ENCODE results near the gene PRSS23. TPM values are rescaled to one million over a fixed set of nuclear protein-coding genes. Genes with fewer than 3 reads are reported as not detected.
"Not testable (repeated sequence)": the region's sequence is repeated elsewhere in the genome, so short reads cannot be mapped to it uniquely, and the experiment has no call there.

Gene PRSS23
- total RNA-seq, 2 experiments from 2014 or later = 0.17 to 0.28 TPM

DNA sequence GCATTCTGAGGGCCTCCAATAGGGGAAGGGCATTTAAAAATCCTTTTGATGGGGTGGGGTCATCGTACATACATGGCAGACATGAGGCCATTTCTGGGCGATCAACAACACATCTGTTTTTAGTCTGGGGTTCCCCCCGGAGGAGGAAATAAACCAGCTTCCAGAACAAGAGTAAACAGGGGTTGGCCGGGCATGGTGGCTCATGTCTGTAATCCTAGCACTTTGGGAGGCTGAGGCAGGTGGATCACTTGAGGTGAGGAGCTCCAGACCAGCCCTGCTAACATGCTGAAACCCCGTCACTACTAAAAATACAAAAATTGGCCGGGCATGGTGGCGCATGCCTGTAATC, 12.0 kb downstream of the PRSS23 start:
- POLR2A ChIA-PET = no interaction called here
- H3K27me3 Mint-ChIP-seq = peaks cover 40% of the 10 kb centered on the region
- no peaks in the 10 kb centered on the region for H3K4me1 Mint-ChIP-seq
- H3K36me3 Mint-ChIP-seq = no peaks in the 10 kb centered on the region
- H3K9me3 Mint-ChIP-seq = no peaks in the 10 kb centered on the region
- ATAC-seq (ENCODE audit: low read depth) (no peak), DNase-seq (no peak)
- no peak overlapping the region for H3K27ac Mint-ChIP-seq
- no peak overlapping the region for H3K4me3 Mint-ChIP-seq

DNA sequence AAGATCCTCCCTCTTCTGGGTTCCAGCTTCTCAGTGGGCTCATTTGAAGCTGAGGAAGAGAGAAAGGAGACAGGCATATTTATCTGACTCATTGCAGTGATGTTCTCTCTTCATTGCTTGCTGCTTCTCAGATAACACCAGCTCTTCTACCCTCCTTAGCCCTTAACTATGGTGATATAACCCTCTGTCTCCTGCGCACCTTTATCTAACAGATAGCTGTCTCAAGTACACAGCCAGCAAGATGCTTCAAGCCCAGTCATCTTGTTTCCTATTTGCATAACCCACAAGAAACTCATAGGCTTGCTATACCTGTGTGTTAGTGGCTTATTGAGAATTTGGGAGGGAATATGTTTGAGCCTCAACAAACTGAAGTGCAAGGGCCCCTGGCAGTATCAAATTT, 12.6 kb downstream of the PRSS23 start:
- no peak for ATAC-seq (ENCODE audit: low read depth)
- POLR2A ChIA-PET = no interaction called here
- no peaks in the 10 kb centered on the region for H3K4me1 Mint-ChIP-seq
- H3K36me3 Mint-ChIP-seq = no peaks in the 10 kb centered on the region
- peaks cover 43% of the 10 kb centered on the region for H3K27me3 Mint-ChIP-seq
- no peaks in the 10 kb centered on the region for H3K9me3 Mint-ChIP-seq
- no peak overlapping the region for H3K4me3 Mint-ChIP-seq
- DNase-seq = no peak
- H3K27ac Mint-ChIP-seq = no peak overlapping the region

DNA sequence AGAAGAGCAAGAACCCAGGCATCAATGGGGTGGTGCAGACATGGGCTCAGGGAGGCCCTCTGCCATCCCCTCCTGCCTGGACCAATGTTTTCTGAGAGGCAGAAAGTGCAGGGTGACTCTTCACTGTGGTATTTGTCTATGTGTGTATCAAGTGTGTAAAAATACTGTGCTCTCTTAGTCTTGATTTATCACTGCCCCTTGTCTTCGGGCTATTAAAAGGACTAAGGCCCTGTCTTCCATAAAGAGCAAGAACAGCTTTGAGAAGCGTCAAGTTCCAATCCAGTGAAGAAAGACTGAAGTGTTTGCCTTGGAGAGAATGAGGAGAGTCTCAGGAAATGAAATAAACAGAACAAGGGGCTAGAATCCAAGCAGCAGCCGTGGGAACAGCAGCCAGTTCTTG, 14.4 kb downstream of the PRSS23 start:
- H3K9me3 Mint-ChIP-seq = no peaks in the 10 kb centered on the region
- H3K27ac Mint-ChIP-seq = no peak overlapping the region
- ATAC-seq (ENCODE audit: low read depth) = no peak
- H3K4me1 Mint-ChIP-seq = peaks cover 5% of the 10 kb centered on the region
- no peaks in the 10 kb centered on the region for H3K36me3 Mint-ChIP-seq
- no peak overlapping the region for H3K4me3 Mint-ChIP-seq
- no peak for DNase-seq
- peaks cover 42% of the 10 kb centered on the region for H3K27me3 Mint-ChIP-seq
- POLR2A ChIA-PET = no interaction called here

DNA sequence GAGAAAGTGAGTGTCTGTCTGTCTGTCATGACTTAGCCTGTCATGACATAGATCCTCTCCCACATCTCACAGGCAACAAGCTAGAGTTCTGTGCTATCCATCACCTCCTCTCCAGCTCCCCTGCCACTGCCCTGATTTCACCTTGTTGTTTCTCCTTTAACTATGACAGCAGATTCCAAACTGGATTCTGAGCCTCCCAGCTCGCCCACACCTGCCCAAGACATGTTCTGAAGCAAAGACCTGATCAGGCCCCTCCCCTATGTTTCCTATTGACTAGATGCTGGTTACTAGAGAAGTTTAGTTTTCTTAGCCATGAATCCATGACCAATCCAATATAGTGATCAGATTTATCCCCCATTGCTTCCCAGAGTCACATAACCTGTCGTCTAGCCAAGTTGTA, 15.4 kb downstream of the PRSS23 start:
- no peak for ATAC-seq (ENCODE audit: low read depth)
- Mint-ChIP-seq H3K9me3 (no peaks in the 10 kb centered on the region), H3K27me3 (peaks cover 42% of the 10 kb centered on the region), H3K27ac (no peak overlapping the region), H3K36me3 (no peaks in the 10 kb centered on the region), H3K4me3 (no peak overlapping the region), H3K4me1 (peaks cover 5% of the 10 kb centered on the region)
- POLR2A ChIA-PET = no interaction called here
- no peak for DNase-seq

DNA sequence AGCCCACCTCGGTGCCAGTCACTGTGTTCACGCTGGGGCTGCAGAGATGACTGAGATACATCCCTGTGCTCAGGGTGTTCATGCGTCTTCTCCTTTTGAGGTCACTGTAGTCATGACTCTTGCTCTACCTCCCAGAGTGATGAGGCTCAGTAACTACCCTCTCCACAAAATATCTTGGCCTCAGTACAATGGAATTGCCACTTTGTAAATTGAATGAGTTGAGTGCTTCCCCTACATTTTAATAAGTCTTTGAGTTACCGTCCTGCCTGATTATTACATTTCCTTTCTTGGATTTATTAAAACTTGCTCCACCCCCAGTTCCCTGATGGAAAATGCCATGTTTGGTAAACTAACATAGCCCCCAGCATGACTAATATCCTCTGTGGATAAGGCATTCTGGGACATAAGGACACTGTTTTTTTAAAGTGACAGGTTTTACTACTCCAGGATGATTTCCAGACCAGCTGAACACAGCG, 15.9 kb downstream of the PRSS23 start:
- Mint-ChIP-seq H3K36me3 (no peaks in the 10 kb centered on the region), H3K4me1 (peaks cover 5% of the 10 kb centered on the region), H3K4me3 (no peak overlapping the region), H3K9me3 (no peaks in the 10 kb centered on the region), H3K27me3 (peaks cover 37% of the 10 kb centered on the region), H3K27ac (no peak overlapping the region)
- ATAC-seq (ENCODE audit: low read depth) (no peak), DNase-seq (no peak)
- POLR2A ChIA-PET = no interaction called here

DNA sequence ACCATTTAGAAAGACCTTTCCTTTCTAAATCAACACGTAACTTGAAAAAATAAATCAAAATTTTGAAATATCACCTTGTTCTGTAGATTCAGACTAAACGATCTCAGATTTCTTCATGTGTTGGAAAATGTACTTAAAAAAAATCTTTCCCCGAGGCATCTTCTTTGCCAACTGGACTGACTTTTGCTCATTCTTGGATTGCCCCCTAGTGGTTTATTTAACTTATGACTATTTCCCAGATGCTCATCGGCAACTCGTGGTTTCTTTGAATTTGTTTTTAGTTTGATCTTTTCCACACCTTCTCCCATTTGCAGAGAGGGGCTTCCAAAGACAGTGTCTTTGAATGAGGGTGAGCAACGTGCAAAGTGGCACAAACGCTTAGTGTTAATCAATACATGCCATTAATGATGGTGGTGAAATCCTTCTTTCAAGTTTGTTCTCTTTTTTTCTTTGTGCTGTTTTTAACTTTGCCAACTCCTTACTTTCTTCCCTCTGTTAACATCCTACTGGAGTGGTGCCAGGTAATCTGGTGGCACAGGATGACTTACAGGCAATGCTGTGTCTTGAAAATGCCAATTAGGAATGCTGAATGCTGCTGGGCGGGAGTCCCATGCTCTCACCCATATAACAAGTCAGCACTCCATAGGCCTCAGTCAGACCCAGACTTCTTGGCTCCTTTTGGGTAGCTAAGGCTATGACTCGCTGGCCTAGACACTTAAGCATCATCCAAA, 18.3 kb downstream of the PRSS23 start:
- H3K9me3 Mint-ChIP-seq = no peaks in the 10 kb centered on the region
- DNase-seq (no peak), ATAC-seq (ENCODE audit: low read depth) (no peak)
- H3K27ac Mint-ChIP-seq = no peak overlapping the region
- H3K36me3 Mint-ChIP-seq = no peaks in the 10 kb centered on the region
- H3K27me3 Mint-ChIP-seq = peaks cover 26% of the 10 kb centered on the region
- POLR2A ChIA-PET = no interaction called here
- H3K4me3 Mint-ChIP-seq = no peak overlapping the region
- peaks cover 5% of the 10 kb centered on the region for H3K4me1 Mint-ChIP-seq

DNA sequence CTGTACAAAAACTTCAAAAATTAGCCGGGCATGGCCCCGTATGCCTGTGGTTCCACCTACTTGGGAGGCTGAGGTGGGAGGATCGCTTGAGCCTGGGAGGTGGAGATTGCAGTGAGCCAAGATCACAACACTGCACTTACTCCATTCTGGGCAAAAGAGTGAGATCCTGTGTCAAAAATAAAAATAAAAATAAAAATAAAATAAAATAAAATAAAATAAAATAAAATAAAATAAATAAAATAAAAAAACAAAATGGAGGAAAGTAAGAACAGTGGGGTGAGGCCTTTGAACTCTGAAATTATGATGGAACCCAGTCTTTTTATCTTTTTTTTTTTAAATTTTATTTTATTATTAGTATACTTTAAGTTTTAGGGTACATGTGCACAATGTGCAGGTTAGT, 23.8 kb downstream of the PRSS23 start:
- DNase-seq; POLR2A ChIA-PET; H3K4me1 Mint-ChIP-seq; H3K27ac Mint-ChIP-seq; ATAC-seq (ENCODE audit: low read depth); H3K36me3 Mint-ChIP-seq; H3K4me3 Mint-ChIP-seq; H3K9me3 Mint-ChIP-seq; H3K27me3 Mint-ChIP-seq: not testable (repeated sequence)

DNA sequence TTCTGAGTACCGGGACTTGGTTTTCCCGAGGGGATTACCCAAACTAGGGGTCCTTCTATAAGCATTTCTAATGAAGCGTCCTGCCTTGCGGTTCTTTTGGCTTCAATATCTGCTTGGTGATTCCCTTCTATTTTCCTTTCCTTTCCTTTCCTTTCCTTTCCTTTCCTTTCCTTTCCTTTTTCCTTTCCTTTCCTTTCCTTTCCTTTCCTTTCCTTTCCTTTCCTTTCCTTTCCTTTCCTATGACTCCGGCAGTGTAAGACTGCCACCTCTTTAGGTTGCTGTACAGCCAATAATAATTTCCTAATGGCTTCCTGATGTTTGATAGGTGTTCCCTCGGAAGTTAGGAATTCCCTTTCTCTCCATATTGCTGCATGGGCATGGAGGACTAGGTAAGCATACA, 34.0 kb downstream of the PRSS23 start:
- DNase-seq = not testable (repeated sequence)

DNA sequence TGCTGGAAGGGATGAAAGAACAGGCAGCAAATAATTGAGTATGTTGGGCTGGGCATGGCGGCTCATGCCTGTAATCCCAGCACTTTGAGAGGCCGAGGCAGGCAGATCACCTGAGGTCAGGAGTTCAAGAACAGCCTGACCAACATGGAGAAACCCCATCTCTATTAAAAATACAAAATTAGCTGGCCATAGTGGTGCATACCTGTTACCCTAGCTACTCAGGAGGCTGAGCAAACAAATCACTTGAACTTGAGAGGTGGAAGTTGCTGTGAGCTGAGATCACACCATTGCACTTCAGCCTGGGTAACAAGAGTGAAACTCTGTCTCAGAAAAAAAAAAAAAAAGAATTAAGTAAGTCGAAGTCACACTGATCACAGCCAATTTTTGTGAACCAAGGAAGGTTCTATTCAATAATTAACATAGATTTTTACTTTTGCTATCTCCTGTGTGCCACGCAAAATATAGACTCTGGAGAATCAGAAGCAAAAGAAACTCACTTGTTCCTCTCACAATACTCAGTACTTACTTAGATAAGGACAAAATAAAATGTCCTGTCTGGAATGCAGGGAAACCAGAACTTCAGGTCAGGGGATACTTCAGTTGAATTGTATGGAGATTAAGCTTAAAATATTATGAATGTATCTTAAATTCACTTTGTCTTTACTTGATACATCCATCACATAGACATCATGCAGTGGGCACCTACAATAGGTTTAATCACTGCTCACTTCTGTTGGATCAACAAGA, 44.6 kb downstream of the PRSS23 start:
- H3K4me1 Mint-ChIP-seq; H3K27ac Mint-ChIP-seq; POLR2A ChIA-PET; DNase-seq; H3K4me3 Mint-ChIP-seq; H3K36me3 Mint-ChIP-seq; H3K9me3 Mint-ChIP-seq; ATAC-seq (ENCODE audit: low read depth): not testable (repeated sequence)
- peaks cover 21% of the 10 kb centered on the region for H3K27me3 Mint-ChIP-seq

More for the DNA sequence above, 34.0 kb downstream of the PRSS23 start:
- H3K27me3 Mint-ChIP-seq = peaks cover 12% of the 10 kb centered on the region
- H3K9me3 Mint-ChIP-seq; H3K27ac Mint-ChIP-seq; H3K4me1 Mint-ChIP-seq; POLR2A ChIA-PET; ATAC-seq (ENCODE audit: low read depth); H3K36me3 Mint-ChIP-seq; H3K4me3 Mint-ChIP-seq: not testable (repeated sequence)

DNA sequence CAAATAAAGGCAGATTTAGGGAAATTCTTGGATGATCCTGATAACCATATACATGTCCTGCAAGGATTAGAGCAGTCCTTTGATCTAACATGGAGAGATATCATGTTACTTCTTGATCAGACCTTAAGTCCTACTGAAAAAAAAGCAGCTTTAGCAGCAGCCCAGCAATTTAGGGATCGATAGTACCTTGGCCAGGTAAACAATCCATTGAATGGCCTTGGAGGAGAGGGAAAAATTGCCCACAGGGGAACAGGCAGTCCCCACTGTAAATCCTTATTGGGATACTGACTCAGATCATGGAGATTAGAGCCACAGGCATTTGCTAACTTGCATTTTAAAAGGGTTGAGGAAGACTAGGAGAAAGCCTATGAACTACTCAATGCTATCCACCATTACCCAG, 47.8 kb downstream of the PRSS23 start:
- H3K36me3 Mint-ChIP-seq = no peaks in the 10 kb centered on the region
- DNase-seq = no peak
- no peak overlapping the region for H3K27ac Mint-ChIP-seq
- POLR2A ChIA-PET = no interaction called here
- H3K4me1 Mint-ChIP-seq = no peaks in the 10 kb centered on the region
- peaks cover 10% of the 10 kb centered on the region for H3K27me3 Mint-ChIP-seq
- ATAC-seq (ENCODE audit: low read depth) = no peak
- H3K4me3 Mint-ChIP-seq = no peak overlapping the region
- no peaks in the 10 kb centered on the region for H3K9me3 Mint-ChIP-seq

DNA sequence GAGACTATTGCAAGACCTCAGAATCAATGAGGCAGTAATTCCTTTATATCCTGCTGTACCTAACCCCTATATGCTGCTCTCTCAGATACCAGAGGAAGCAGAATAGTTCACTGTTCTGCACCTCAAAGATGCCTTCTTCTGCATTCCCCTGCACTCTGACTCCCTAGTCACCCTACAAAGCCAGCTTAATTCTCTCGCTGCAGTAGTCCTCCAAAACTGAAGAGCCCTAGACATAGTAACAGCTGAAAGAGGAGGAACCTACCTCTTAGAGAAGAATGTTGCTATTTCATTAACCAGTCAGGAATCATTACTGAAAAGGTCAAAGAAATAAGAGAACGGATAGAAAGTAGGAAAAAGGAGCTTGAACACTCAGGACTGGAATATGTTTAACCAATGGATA, 49.3 kb downstream of the PRSS23 start:
- Mint-ChIP-seq H3K27ac (no peak overlapping the region), H3K36me3 (no peaks in the 10 kb centered on the region), H3K27me3 (peaks cover 5% of the 10 kb centered on the region), H3K4me1 (no peaks in the 10 kb centered on the region), H3K4me3 (no peak overlapping the region), H3K9me3 (no peaks in the 10 kb centered on the region)
- POLR2A ChIA-PET = no interaction called here
- DNase-seq = no peak
- no peak for ATAC-seq (ENCODE audit: low read depth)

Other genes starting within 250 kb of the PRSS23 start
- 1 to 10 TPM in 1 of 2 experiments, under 1 TPM in 1; 0.79 to 1.2 TPM for gene ME3, start 127.9 kb upstream of the PRSS23 start, total RNA-seq
- gene FZD4, start 154.9 kb downstream of the PRSS23 start, total RNA-seq = under 1 TPM; 0.11 TPM
- 10 to 100 TPM; 29.2 to 34.5 TPM for gene TMEM135, start 237.4 kb downstream of the PRSS23 start, total RNA-seq

All from activated naive CD8-positive, alpha-beta T cell treated with anti-CD3 and anti-CD28 coated beads, Interleukin-2, amount 10 ng/mL, durations not matched to agents 7 days and 5 days (primary cell).